ENCODE data around the gene TSPAN7. TPM values are rescaled to one million over a fixed set of nuclear protein-coding genes. Genes with fewer than 3 reads are reported as not detected.

TSPAN7 gene
- total RNA-seq, 1 experiment from 2014 or later, result 1.7 TPM

GRCh38 chrX:38678183-38678582, 116.8 kb downstream of the TSPAN7 start:
- ChIA-PET POLR2A (no interaction called here), CTCF (no interaction called here)
- no peak for DNase-seq
- no peak overlapping the region for H3K4me3 Mint-ChIP-seq (ENCODE audit: unreplicated experiment)
- H3K27ac Mint-ChIP-seq (ENCODE audit: unreplicated experiment), result no peak overlapping the region
- BruUV-seq (replicated peaks), result no TSS peak
- no peaks in the 10 kb centered on the region for H3K4me1 Mint-ChIP-seq (ENCODE audit: low read depth, unreplicated experiment)
- intact Hi-C loops (cut with micrococcal nuclease; ENCODE audit: unreplicated experiment), result no loop called here
- peaks cover 19% of the 10 kb centered on the region for H3K27me3 Mint-ChIP-seq (ENCODE audit: insufficient read depth, unreplicated experiment)
- Histone ChIP-seq H3K27me3 (replicated peaks; ENCODE audit: control insufficient read depth, insufficient read depth, low read length) (no peaks in the 10 kb centered on the region), H3K4me1 (no peaks in the 10 kb centered on the region), H3K9me3 (no peaks in the 10 kb centered on the region), H3K4me3 (ENCODE audit: low read depth, low read length) (no peak overlapping the region), H3K36me3 (ENCODE audit: control insufficient read depth, insufficient read depth, low read length) (no peaks in the 10 kb centered on the region)
- no peaks in the 10 kb centered on the region for H3K36me3 Mint-ChIP-seq (ENCODE audit: insufficient read depth, unreplicated experiment)
- H3K9me3 Mint-ChIP-seq (ENCODE audit: unreplicated experiment), result no peaks in the 10 kb centered on the region
- TF ChIP-seq CTCF (IDR thresholded peaks at IDR 0.05; ENCODE audit: insufficient read depth in 1 of 2, low read depth in 1 of 2, low read length in 1 of 2, severe bottlenecking in 1 of 2, unreplicated experiment in 1 of 2), result no peak

- Mint-ChIP-seq H3K27ac (ENCODE audit: unreplicated experiment) (no peak overlapping the region), H3K4me1 (ENCODE audit: low read depth, unreplicated experiment) (no peaks in the 10 kb centered on the region), H3K27me3 (ENCODE audit: insufficient read depth, unreplicated experiment) (peaks cover 19% of the 10 kb centered on the region), H3K4me3 (ENCODE audit: unreplicated experiment) (no peak overlapping the region), H3K36me3 (ENCODE audit: insufficient read depth, unreplicated experiment) (no peaks in the 10 kb centered on the region), H3K9me3 (ENCODE audit: unreplicated experiment) (no peaks in the 10 kb centered on the region)
- intact Hi-C loops (cut with micrococcal nuclease; ENCODE audit: unreplicated experiment), result no loop called here
- Histone ChIP-seq H3K4me3 (ENCODE audit: low read depth, low read length) (no peak overlapping the region), H3K27me3 (replicated peaks; ENCODE audit: control insufficient read depth, insufficient read depth, low read length) (no peaks in the 10 kb centered on the region), H3K9me3 (no peaks in the 10 kb centered on the region), H3K4me1 (no peaks in the 10 kb centered on the region), H3K36me3 (ENCODE audit: control insufficient read depth, insufficient read depth, low read length) (no peaks in the 10 kb centered on the region)
- DNase-seq, result no peak
- no TSS peak for BruUV-seq (replicated peaks)
- TF ChIP-seq CTCF (IDR thresholded peaks at IDR 0.05; ENCODE audit: insufficient read depth in 1 of 2, low read depth in 1 of 2, low read length in 1 of 2, severe bottlenecking in 1 of 2, unreplicated experiment in 1 of 2), result no peak
- CTCF ChIA-PET, result no interaction called here
- POLR2A ChIA-PET, result no interaction called here
Measured at GRCh38 chrX:38678821-38679220, 117.5 kb downstream of the TSPAN7 start.

GRCh38 chrX:38679695-38680094, 118.4 kb downstream of the TSPAN7 start:
- Mint-ChIP-seq H3K9me3 (ENCODE audit: unreplicated experiment) (no peaks in the 10 kb centered on the region), H3K4me3 (ENCODE audit: unreplicated experiment) (no peak overlapping the region), H3K27me3 (ENCODE audit: insufficient read depth, unreplicated experiment) (peaks cover 16% of the 10 kb centered on the region), H3K4me1 (ENCODE audit: low read depth, unreplicated experiment) (no peaks in the 10 kb centered on the region), H3K27ac (ENCODE audit: unreplicated experiment) (no peak overlapping the region), H3K36me3 (ENCODE audit: insufficient read depth, unreplicated experiment) (no peaks in the 10 kb centered on the region)
- TF ChIP-seq CTCF (IDR thresholded peaks at IDR 0.05; ENCODE audit: insufficient read depth in 1 of 2, low read depth in 1 of 2, low read length in 1 of 2, severe bottlenecking in 1 of 2, unreplicated experiment in 1 of 2), result no peak
- ChIA-PET POLR2A (no interaction called here), CTCF (no interaction called here)
- no peaks in the 10 kb centered on the region for H3K36me3 ChIP-seq (ENCODE audit: control insufficient read depth, insufficient read depth, low read length)
- intact Hi-C loops (cut with micrococcal nuclease; ENCODE audit: unreplicated experiment), result no loop called here
- no peaks in the 10 kb centered on the region for H3K27me3 ChIP-seq (replicated peaks; ENCODE audit: control insufficient read depth, insufficient read depth, low read length)
- H3K4me3 ChIP-seq (ENCODE audit: low read depth, low read length), result no peak overlapping the region
- no peaks in the 10 kb centered on the region for H3K9me3 ChIP-seq
- DNase-seq, result no peak
- no peaks in the 10 kb centered on the region for H3K4me1 ChIP-seq
- BruUV-seq (replicated peaks), result no TSS peak

Measured in Caco-2 (cell line).